ENCODE data around the gene IRGC.
"Not testable (repeated sequence)": the region's sequence is repeated elsewhere in the genome, so short reads cannot be mapped to it uniquely, and the experiment has no call there.

IRGC gene

GRCh38 chr19:43682269-43682668, 33.6 kb upstream of the IRGC start:
- H3K4me3 Mint-ChIP-seq; H3K27ac Mint-ChIP-seq; H3K27me3 Mint-ChIP-seq (ENCODE audit: low read depth): not testable (repeated sequence)

GRCh38 chr19:43682824-43683661, 32.8 kb upstream of the IRGC start:
- DNase-seq (ENCODE audit: low spot score) = no peak
- Mint-ChIP-seq H3K9me3 (no peaks in the 10 kb centered on the region), H3K27ac (no peak overlapping the region), H3K27me3 (ENCODE audit: low read depth) (no peaks in the 10 kb centered on the region), H3K4me1 (ENCODE audit: low read depth) (no peaks in the 10 kb centered on the region), H3K4me3 (no peak overlapping the region), H3K36me3 (ENCODE audit: low read depth) (no peaks in the 10 kb centered on the region)

More at GRCh38 chr19:43682269-43682668, 33.6 kb upstream of the IRGC start:
- DNase-seq (ENCODE audit: low spot score); H3K36me3 Mint-ChIP-seq (ENCODE audit: low read depth); H3K9me3 Mint-ChIP-seq; H3K4me1 Mint-ChIP-seq (ENCODE audit: low read depth): not testable (repeated sequence)

GRCh38 chr19:43683905-43684304, 32.0 kb upstream of the IRGC start:
- no peak for DNase-seq (ENCODE audit: low spot score)

DNA sequence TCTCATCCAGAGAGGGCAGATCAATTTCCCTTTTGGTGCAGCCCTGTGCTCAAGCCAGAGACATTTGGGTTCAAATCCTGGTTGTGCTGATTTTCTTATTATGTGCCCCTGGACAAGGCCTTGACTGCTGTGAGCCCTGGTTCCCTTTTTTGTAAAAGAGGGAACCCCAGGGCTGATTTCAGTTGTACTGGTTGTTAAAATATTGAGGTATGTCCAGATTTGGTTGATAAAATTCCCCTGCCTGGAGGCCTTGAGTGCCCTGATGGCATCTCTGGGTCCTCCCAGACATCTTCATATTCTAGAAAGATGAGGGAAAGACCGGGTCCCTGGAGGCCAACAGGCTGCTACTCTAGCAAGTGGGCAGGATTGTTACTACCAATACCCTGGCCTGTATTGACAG, 31.6 kb upstream of the IRGC start:
- DNase-seq (ENCODE audit: low spot score) = no peak
- no peaks in the 10 kb centered on the region for H3K27me3 Mint-ChIP-seq (ENCODE audit: low read depth)
- H3K36me3 Mint-ChIP-seq (ENCODE audit: low read depth) = no peaks in the 10 kb centered on the region
- no peak overlapping the region for H3K4me3 Mint-ChIP-seq
- no peak overlapping the region for H3K27ac Mint-ChIP-seq
- H3K9me3 Mint-ChIP-seq = no peaks in the 10 kb centered on the region
- no peaks in the 10 kb centered on the region for H3K4me1 Mint-ChIP-seq (ENCODE audit: low read depth)

More at GRCh38 chr19:43683905-43684304, 32.0 kb upstream of the IRGC start:
- Mint-ChIP-seq H3K27me3 (ENCODE audit: low read depth) (no peaks in the 10 kb centered on the region), H3K4me1 (ENCODE audit: low read depth) (no peaks in the 10 kb centered on the region), H3K4me3 (no peak overlapping the region), H3K27ac (no peak overlapping the region), H3K9me3 (no peaks in the 10 kb centered on the region), H3K36me3 (ENCODE audit: low read depth) (no peaks in the 10 kb centered on the region)

GRCh38 chr19:43687660-43687997, 28.2 kb upstream of the IRGC start:
- Mint-ChIP-seq H3K27me3 (ENCODE audit: low read depth) (no peaks in the 10 kb centered on the region), H3K4me3 (no peak overlapping the region), H3K4me1 (ENCODE audit: low read depth) (no peaks in the 10 kb centered on the region), H3K36me3 (ENCODE audit: low read depth) (no peaks in the 10 kb centered on the region), H3K9me3 (peaks cover 19% of the 10 kb centered on the region), H3K27ac (no peak overlapping the region)
- DNase-seq (ENCODE audit: low spot score) = no peak

DNA sequence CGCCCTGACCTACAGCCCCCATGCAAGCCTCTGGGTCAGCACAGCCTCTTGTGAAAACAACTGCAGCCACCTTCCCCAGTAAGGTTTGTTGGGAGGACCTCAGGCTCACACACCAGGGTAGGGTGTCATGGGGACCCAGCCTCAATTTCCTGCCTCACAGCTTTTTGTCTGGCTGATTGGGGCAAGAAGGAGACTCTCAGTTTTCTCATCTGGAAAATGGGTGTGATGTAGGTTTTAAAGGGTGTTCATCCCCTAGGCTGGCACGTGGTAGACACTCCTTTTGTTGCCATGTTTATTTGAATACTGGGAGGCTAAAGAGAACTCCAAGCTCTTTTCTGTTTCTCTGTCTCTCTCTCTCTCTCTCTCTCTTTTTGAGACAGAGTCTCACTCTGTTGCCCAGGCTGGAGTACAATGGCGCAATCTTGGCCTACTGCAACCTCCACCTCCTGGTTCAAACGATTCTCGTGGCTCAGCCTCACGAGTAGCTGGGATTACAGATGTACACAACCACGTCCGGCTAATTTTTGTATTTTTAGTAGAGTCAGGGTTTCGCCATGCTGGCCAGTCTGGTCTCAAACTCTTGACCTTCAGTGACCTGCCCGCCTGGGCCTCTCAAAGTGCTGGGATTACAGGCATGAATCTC, 27.7 kb upstream of the IRGC start:
- no peak for DNase-seq (ENCODE audit: low spot score)
- Mint-ChIP-seq H3K4me3 (no peak overlapping the region), H3K36me3 (ENCODE audit: low read depth) (no peaks in the 10 kb centered on the region), H3K27ac (no peak overlapping the region), H3K27me3 (ENCODE audit: low read depth) (no peaks in the 10 kb centered on the region), H3K4me1 (ENCODE audit: low read depth) (no peaks in the 10 kb centered on the region), H3K9me3 (peaks cover 23% of the 10 kb centered on the region)

- no peaks in the 10 kb centered on the region for H3K36me3 Mint-ChIP-seq (ENCODE audit: low read depth)
- no peaks in the 10 kb centered on the region for H3K27me3 Mint-ChIP-seq (ENCODE audit: low read depth)
- H3K4me1 Mint-ChIP-seq (ENCODE audit: low read depth) = no peaks in the 10 kb centered on the region
- no peak overlapping the region for H3K27ac Mint-ChIP-seq
- DNase-seq (ENCODE audit: low spot score) = no peak
- peaks cover 23% of the 10 kb centered on the region for H3K9me3 Mint-ChIP-seq
- no peak overlapping the region for H3K4me3 Mint-ChIP-seq
Observed at GRCh38 chr19:43690444-43690843, 25.4 kb upstream of the IRGC start.

- H3K27ac Mint-ChIP-seq = no peak overlapping the region
- no peaks in the 10 kb centered on the region for H3K4me1 Mint-ChIP-seq (ENCODE audit: low read depth)
- peaks cover 23% of the 10 kb centered on the region for H3K9me3 Mint-ChIP-seq
- no peak overlapping the region for H3K4me3 Mint-ChIP-seq
- H3K27me3 Mint-ChIP-seq (ENCODE audit: low read depth) = no peaks in the 10 kb centered on the region
- H3K36me3 Mint-ChIP-seq (ENCODE audit: low read depth) = no peaks in the 10 kb centered on the region
- no peak for DNase-seq (ENCODE audit: low spot score)
Observed at GRCh38 chr19:43690890-43691289, 25.0 kb upstream of the IRGC start.

- Mint-ChIP-seq H3K36me3 (ENCODE audit: low read depth) (no peaks in the 10 kb centered on the region), H3K9me3 (peaks cover 23% of the 10 kb centered on the region), H3K27me3 (ENCODE audit: low read depth) (peaks cover 1% of the 10 kb centered on the region), H3K27ac (no peak overlapping the region), H3K4me3 (no peak overlapping the region), H3K4me1 (ENCODE audit: low read depth) (no peaks in the 10 kb centered on the region)
- no peak for DNase-seq (ENCODE audit: low spot score)
Observed at GRCh38 chr19:43691755-43692154, 24.1 kb upstream of the IRGC start.

DNA sequence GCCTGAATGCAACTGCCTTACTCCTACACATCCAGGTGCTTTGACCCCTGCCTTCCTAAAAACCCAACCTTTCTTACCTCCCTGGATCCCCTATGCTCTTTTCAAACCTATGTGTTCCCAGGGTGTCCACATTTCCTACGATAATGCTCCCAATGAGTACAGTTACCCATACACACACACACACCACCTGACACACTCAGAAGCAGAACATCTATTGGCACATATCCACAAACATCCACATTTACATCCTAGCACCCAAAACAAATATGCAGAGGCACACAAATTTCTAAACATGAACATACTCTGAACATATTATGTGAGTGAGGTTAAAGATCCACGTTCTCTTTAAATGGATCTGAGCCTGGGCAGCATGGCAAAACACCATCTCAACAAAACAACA, 23.5 kb upstream of the IRGC start:
- H3K36me3 Mint-ChIP-seq (ENCODE audit: low read depth) = no peaks in the 10 kb centered on the region
- H3K4me1 Mint-ChIP-seq (ENCODE audit: low read depth) = no peaks in the 10 kb centered on the region
- H3K27me3 Mint-ChIP-seq (ENCODE audit: low read depth) = peaks cover 7% of the 10 kb centered on the region
- H3K9me3 Mint-ChIP-seq = peaks cover 23% of the 10 kb centered on the region
- no peak overlapping the region for H3K27ac Mint-ChIP-seq
- H3K4me3 Mint-ChIP-seq = no peak overlapping the region
- DNase-seq (ENCODE audit: low spot score) = no peak

- DNase-seq (ENCODE audit: low spot score) = no peak
- H3K4me3 Mint-ChIP-seq = no peak overlapping the region
- peaks cover 23% of the 10 kb centered on the region for H3K9me3 Mint-ChIP-seq
- no peaks in the 10 kb centered on the region for H3K4me1 Mint-ChIP-seq (ENCODE audit: low read depth)
- no peak overlapping the region for H3K27ac Mint-ChIP-seq
- H3K27me3 Mint-ChIP-seq (ENCODE audit: low read depth) = peaks cover 10% of the 10 kb centered on the region
- H3K36me3 Mint-ChIP-seq (ENCODE audit: low read depth) = no peaks in the 10 kb centered on the region
Observed at GRCh38 chr19:43692877-43693276, 23.0 kb upstream of the IRGC start.

DNA sequence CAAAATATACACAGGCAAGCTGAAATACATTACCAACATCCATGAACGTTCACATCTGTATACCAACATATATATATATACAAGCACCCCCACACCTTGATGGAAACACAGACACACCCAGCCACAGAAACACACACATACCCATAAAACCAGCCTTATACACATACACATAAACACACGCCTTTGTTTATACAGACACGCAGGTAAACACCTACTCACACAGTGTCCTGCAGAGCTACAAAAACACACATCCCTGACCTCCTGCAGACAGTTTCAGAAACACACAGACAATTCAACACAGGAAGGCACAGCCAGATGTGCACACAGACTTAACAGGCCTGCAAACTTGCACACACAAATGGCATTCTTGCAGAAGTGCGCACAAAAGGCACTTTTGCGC, 21.3 kb upstream of the IRGC start:
- H3K36me3 Mint-ChIP-seq (ENCODE audit: low read depth) = no peaks in the 10 kb centered on the region
- peaks cover 18% of the 10 kb centered on the region for H3K27me3 Mint-ChIP-seq (ENCODE audit: low read depth)
- DNase-seq (ENCODE audit: low spot score) = no peak
- peaks cover 23% of the 10 kb centered on the region for H3K9me3 Mint-ChIP-seq
- H3K4me1 Mint-ChIP-seq (ENCODE audit: low read depth) = no peaks in the 10 kb centered on the region
- H3K27ac Mint-ChIP-seq = no peak overlapping the region
- no peak overlapping the region for H3K4me3 Mint-ChIP-seq

DNA sequence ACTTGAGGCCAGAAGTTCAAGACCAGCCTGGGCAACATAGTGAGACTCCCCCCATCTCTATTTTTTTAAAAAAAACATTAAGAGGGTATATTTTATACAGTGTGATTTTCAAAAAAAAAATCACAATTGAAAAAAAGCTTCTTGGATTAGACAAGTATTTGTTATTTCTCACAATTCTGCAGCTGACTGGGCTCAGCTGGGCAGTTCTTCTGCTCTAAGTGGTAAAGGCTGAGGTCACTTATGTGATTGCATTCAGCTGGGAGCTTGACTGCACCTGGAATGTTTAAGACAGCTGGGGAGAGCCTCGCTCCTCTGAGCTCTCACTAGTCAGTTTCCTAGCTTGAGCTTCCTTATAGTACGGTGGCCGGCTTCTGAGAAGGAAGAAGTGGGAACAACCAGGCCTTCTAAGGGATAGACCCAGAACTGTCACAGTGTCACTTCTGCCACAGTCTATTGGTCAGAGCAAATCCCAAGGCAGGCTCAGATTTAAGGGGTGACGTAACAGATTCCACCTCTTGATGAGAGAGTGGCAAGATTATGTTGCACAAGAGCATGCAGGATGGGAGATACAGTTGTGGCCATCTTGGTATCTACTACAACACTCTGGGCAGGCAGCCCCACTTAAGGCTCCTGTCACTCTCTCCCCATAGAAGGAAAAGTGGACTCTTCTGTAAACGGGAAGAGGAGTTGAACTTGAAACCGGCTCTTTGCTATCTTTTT, 19.7 kb upstream of the IRGC start:
- Mint-ChIP-seq H3K27ac (no peak overlapping the region), H3K27me3 (ENCODE audit: low read depth) (peaks cover 23% of the 10 kb centered on the region), H3K4me1 (ENCODE audit: low read depth) (peaks cover 12% of the 10 kb centered on the region), H3K9me3 (peaks cover 17% of the 10 kb centered on the region), H3K36me3 (ENCODE audit: low read depth) (no peaks in the 10 kb centered on the region), H3K4me3 (no peak overlapping the region)
- DNase-seq (ENCODE audit: low spot score) = no peak

DNA sequence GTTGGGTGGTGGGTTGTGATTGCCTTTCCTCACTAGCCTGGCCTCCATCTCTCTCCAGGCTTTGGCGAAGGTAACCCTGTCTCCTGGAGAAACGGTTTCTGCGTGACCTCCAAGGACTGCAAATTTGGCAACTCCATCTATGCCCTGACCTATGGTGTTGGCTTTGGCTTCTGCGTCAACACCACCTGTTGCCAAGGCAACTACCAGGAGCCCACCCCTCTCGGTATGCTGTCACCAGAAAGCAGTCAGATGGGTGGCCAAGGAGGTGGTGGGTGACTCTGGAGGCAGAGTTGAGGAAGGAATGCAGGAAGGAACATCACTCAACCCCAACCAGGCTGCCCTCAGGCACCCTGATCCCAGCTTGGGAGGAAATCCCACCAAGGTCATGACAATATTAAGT, 18.6 kb upstream of the IRGC start:
- no peak overlapping the region for H3K4me3 Mint-ChIP-seq
- H3K27ac Mint-ChIP-seq = no peak overlapping the region
- peaks cover 10% of the 10 kb centered on the region for H3K9me3 Mint-ChIP-seq
- peaks cover 23% of the 10 kb centered on the region for H3K27me3 Mint-ChIP-seq (ENCODE audit: low read depth)
- H3K36me3 Mint-ChIP-seq (ENCODE audit: low read depth) = peaks cover 2% of the 10 kb centered on the region
- DNase-seq (ENCODE audit: low spot score) = no peak
- peaks cover 17% of the 10 kb centered on the region for H3K4me1 Mint-ChIP-seq (ENCODE audit: low read depth)

Measured in T-helper 2 cell treated with Interferon-gamma antibody and Interleukin-4, amounts not matched to agents 5 μg/mL and 100 μg/mL, for 36 hours (primary cell).